NCI-H2107 (cell line): ENCODE measurements around the gene CCDC33.

Experiments used
- DNase-seq: peaks from one replicate; lab custom pipeline; 2025; lab: John Stamatoyannopoulos, UW

CCDC33 gene

DNA sequence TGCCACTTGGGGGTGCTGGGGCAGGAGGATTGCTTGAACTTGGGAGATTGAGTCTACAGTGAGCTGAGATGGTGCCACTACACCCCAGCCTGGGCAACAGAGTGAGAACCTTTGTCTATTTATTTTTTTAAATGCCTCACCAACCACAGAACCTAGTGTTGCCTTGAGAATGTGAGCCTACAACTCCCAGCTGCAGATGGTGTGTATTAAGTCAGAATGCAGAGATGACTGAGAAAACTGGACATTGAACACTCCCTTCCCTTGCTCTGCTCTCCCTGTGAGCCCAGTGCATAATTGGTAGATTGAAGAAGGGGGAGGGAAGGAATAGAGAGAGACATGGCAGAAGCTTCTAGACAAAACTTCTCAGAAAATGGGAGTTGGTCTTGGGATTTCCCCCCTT is 53.5 kb downstream of the CCDC33 start:
- DNase-seq = no peak

DNA sequence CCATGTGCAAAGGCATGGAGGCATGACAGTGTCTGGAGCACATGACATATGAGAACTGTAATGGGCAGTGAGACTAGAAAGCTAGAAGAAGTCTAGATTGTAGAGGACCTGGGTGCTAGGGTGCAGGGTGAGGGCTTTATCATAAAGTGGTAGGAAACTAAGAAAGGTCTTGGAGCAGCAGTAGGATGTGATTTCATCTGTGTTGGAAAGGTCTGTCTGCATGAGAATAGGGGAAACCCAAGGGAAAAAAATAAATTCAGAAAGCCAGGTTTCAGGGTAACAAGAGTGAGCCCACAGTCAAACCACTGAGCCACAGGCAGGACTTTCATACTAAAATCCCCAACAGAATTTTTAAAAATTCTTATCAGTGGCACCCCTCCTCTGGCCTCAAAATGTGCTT is 54.5 kb downstream of the CCDC33 start:
- no peak for DNase-seq

DNA sequence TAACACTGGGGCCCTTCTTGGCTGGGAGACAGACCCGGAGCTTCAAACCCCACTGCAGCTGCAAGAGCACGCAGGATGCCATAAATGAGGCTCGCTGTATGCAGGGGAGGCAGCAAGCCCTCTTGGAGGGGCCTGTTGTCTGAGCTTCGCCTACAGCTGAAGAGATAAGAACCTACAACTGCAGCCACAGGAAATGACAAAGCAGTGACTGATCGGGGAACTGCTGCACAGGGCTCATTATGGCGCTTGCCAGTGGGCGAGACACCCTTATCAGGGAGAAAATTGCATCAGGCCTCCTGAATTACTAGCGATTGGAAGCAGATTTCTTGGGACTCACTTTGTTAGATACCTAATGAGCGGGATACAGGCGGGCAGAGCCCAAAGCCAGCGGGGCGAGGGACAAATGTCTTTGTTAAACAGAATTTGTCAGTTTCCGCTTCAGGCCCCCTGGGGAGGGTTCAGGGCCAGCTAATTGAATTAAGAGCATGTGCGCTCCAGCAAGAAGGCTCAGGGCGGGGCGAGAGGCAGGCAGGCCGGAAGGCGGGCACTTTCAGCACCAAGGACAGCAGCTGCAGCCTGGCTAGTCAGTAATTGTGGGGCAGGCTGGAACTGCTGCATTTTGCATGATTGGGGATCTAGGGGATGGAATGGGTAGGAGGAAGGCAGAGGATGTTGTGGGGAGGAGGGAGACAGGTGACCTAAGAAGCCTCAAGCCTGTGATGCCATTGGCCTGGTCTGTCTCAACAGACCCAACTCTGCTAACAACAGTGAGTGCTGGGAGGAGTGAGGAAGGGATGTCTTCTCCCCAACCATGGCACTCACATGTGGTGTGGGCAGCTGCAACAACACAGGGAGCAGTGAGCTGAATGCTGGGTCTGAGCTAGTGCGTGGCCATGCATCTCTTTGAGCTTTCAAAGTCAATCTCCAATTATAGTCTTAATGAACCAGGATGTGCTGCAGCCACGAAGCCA is 55.3 kb downstream of the CCDC33 start:
- peak; percentile 74 for DNase-seq

DNA sequence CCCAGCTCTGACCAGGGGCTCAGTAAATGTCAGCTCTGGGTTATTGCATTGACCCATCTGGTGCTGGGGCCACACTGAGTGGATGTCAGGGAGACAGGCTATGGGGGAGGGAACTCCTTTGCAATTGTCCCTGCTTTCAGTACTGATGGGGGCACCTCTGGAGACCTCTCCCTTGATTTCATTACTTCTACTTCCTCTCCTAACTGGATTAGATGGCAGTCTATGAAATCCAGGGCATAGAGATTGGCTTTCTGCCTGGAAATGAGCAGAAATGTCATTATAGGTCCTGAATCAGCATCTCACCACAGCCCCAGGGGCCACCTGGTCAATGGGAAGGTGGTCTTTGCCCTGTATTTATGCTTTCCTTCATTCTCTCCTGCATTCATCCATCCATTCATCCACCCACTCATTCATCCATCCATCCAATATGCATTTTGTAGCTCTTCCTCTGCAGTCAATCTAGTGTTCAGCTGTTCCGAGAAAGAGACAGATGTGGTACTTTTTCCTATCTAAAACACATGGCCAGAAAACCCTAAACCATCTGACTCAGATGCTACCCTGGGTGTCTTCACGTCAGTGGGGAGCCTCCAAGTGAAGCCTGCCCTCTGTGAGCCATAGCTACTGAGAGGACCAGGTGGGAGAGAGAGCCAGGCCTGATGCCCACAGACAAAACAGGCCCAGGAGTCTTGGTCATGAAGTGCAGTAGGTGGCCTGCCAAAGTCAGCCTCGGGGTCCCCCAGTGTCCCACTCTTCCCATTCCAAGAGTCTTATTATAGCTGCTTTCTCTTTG is 57.1 kb downstream of the CCDC33 start:
- no peak for DNase-seq

DNA sequence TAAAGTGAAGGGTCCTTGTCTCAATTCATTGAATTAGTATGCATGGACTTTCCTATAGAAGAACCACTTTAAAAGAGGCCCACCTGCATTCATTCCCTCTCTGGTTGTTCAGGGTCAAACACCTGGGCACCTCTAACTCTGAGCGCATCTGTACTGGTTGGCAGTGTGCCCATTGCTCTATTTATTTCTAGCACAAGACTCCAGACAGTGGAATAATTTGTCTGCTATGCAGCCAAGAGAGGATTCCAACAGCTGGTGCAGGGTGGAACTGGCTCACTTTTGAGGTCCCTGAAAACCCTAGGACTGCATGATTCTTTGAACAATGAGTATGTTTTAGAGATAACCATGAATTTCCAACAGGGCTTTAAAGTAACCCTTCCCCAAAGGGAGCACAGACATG is 57.9 kb downstream of the CCDC33 start:
- no peak for DNase-seq

DNA sequence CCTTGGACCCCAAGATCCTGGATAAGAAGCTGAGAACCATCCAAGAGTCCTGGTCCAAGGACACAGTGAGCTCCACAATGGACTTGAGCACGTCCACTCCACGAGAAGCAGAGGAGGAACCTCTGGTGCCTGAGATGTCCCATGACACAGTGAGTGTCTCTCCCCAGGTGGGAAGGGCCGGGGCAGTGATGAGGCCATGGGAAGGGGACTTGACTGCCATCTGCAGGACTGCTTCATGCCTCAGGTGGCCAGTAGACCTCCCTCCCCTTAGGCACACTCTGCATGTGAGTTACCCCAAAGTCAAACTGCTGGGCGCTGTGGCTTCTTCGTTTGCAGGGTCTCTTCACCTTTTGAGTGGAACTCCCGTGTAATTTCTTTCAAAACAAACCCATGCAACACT is 59.7 kb downstream of the CCDC33 start:
- no peak for DNase-seq

DNA sequence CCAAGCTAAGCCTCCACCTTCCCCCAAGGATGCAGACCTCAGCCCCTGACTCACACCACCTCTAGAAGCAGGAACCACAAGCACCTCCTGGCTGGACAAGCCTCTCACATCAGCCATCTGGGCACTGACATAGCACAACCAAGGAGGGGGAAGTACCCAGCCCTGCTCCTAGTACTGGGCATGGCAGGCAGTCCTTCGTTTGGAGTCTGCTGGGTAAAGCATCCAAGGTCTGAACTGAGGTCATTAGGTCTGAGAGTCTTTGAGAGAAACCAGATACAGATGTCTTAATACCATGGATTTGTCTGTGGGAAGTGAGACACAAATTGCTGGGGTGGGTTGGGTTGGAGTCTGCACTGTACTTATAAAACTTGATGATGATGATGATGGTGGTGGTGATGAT is 61.8 kb downstream of the CCDC33 start:
- DNase-seq = no peak

DNA sequence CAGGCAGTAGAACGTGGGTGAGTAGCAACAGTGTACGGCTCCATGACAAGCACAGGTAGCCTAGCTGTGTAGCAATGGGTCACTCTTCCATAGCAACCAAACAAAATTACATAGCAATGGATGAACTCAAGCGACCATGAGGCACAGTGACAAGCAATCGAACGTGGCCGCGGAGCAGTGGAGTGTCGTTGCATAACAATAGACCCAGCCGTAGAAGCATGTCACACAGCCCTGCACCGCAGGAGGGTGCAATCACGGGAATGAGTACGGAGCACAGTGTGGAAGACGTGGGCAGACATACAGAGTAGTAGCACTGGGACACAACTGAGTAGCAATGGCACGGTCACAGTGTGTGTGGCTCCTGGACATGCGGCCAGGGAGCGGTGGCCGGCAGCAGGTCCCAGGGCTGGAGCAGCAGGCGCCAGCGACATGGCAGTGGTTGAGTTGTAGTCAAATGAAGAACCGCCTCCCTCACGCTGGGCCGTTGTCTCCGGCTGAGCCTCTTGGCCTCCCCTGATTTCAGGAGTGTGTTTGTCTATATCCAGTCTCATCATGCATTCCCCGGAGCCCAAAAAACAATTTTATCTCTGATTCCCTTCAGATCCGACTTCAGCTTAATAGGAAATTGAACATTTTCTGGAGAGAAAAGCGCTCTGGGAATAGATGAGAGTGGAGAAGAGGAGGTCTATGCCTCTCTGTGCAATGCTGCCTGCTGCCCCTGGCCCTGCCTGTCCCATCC is 64.1 kb downstream of the CCDC33 start:
- DNase-seq = no peak

DNA sequence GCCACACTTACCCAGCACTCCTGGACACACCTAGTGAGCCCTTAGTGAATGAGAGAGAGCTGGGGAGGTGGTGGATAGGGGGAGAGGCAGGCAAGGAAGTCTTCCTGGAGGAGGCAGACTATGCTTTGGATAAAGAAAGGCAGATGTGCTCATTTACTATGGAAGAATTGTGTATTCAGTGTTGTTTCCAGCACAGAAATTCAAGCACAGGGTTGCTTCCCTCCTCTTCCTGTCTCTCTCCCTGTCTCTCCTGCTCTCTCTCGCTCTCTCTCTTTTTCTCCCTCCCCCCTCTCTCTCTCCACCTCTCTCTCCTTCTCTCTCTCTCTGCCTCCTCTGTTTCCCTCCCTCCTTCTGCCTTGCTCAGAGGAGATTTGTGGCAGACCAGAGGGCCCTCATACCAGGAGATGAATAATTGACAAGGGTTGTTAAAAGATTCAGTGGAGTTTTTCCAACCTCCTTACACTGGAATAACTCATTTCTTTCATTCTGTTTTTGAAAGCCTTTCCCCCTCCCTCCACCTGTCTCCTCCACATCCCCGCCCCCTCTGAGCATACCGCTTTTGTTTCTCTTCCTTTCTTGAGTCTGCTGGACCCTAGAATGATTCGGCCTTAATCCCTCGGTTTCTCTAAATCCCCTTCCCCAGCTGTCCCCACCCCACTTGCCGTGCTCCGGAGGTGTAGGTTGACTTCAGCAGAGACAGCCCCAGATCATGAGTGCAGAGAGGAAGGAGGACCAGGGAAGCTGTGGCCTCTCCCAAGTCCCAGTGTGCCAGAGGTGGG is 65.6 kb downstream of the CCDC33 start:
- no peak for DNase-seq

DNA sequence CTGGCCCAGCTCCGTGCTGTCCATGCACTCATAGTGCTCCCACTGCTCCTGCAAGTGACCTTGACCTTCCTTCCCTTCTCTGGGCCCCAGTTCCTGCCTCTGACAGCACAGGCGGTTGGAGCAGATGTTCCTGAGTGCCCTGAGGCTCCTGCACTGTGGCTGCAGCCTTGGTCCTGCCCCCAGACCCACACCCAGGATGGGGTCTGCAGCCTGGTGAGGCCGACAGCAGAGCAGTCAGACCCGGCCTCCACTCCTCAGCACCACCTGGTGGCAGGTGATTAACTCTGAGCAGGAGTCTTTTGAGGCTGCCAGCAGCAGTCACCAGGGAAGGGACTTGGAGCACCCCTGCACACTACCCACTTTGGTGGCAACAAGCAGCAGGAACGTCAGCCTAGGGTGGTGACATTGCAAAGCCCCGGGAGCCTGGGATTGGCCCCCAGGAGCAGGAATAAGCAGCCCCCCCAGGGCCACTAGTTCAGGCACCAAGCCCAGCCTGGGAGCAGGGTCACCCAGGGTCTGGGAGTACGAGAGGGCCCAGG is 66.8 kb downstream of the CCDC33 start:
- no peak for DNase-seq

DNA sequence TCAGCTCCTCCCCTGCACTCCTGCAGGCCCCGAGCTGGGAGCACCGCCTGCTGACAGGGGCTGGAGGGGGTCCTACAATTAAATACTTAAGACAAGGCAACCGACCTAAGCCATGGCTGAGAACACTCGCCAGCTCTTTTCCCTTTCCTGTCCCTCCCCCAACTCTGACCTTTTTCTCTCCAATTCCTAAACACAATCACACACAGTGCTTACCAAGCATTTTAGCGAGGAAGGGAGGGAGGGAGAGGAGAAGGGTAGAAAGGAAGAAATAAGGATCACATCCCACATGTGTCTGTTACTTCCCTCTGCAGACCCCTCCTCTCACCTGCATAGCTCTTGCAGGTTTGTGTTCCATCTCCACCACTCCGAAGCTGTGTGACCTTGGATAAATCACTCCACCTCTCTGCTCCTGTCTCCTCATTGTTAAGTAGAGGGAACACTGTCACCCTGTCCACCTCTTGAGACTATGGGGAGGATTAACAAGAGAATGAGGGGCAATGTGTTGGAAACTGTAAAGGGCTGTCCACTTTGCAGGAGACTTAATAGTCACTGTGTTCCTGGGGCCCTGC is 67.7 kb downstream of the CCDC33 start:
- no peak for DNase-seq

DNA sequence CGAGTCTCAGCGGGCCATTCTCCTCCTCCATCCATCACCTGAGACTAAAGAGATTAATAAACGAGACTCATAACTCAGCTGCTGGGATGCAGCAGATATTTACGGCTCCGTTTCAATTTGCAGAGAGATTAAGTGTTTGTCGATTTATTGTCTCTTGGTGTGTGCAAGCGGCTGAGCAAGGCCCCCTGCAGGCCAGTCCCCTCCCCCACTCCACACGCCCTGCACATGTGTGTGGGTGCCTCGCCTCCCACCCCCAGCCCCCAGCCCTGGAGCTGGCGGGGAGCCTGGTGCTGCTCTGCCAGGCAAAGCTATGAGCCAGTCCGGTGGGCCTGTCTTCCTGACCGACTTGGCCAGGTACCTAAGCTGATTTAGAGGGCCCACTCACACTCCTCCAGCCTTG is 68.3 kb downstream of the CCDC33 start:
- no peak for DNase-seq

DNA sequence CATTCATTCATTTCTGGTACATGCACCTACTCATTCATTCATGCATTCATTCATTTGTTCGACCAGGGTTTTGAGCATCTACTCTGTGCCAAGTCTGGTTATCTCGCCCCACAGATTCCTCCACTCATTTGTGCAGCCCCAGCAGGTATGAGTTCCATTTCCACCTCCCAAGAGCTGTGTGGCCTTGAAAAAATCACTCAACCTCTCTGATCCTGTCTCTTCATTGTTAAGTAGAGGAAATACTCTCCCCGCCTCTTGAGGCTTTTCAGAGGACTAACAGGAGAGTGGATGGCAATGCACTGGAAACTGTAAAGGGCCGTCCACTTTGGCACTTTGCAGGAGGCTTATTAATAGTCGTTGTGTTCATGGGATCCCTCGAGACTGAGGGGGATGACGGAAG is 69.6 kb downstream of the CCDC33 start:
- no peak for DNase-seq

DNA sequence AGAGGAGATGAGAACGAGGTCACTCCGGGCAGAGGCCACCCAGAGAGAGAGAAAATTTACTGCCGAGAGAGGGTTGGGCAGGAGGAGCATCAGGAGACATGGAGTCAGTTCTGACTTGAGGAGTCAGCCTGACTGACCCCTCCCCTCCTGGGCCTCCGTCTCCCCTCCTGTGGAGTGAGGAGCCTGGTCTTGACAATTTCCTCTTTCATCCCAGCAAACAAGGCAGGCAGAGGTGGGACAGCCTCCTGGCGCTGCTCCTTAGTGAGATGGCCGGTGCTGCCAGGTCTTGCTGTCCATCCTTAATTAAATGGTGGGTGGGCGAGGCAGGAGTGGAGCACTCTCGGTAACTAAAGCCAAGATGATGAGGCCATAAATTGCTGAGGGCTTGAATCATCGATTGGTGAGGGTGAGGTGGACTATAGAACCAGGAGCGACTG is 70.7 kb downstream of the CCDC33 start:
- no peak for DNase-seq

DNA sequence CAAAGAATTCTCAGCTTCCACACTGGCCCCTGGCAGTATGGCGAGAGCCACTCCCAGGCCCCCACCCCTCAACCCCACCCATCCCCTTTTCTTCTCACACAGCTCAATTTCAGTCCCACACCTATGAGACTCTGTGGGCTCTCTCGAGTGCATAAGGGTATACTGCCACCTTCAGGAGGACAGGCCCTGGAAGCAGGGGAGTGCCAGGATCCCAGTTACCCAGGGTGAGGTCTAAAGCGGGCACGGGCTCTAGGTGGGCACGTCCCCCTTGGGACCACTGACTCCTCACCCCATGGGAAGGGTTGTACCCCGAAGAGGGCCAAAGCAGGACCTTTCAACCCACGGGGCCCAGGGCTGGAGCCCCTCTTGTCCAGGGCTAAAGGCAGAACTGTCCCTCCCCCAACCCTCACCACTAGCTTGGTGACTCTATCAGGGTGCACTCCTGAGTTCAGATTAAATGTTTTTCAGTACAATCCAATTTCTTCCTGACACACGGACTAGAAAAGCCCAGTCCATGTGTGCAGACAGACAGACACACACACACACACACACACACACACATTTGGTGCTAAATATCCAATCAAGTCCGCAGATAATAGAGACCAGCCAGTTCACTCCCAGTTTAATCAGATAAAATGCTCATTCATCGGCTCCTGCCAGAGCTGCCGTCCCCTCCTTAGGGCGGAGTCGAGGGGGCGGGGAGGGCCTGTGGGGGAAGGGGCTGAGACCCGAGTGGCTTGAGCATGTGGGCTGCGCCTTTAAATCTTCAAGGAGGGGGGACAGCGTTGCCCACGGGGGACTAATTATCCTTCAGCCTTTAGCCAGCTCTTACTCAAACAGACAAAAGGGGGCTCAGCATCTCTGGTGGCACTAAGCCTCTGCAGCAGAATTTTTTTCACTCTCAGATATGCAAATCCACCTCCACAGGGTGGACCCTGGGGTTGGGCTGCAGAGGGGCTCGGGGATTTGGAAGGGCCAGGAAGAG is 72.0 kb downstream of the CCDC33 start:
- peak; percentile 18 for DNase-seq

DNA sequence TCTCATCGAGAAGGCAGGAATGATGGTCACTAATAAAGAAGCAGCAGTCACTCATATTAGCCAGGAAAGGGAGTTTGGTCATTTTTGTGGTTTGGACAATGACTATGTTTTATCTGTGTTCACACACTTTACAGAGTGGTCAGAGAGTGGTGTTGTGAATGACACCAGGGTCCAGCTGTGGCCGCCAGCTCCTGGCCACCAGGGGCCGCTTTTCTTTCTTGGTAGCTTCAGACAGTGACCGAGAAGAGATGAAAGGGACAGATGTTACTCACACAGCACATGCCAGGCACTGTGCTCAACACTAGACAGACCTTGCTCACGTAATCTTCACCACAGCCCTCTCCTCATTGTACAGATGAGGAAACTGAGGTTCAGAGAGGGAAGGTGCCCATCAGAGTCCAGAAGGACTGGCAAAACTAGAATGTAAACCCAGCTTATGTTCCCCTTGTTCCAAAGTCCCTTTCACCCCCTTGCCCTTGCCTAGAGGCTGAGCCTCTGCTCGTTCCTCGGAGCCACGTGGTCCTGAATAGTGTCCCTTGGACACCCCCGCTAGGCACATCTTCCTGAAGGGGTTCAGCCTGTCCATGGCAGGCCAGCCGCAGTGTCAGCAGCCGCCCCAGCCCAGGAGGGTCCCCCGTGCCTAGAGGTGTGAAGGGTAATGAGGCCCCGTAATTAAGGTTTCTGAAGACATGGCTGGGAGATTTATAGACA is 75.8 kb downstream of the CCDC33 start:
- no peak for DNase-seq

DNA sequence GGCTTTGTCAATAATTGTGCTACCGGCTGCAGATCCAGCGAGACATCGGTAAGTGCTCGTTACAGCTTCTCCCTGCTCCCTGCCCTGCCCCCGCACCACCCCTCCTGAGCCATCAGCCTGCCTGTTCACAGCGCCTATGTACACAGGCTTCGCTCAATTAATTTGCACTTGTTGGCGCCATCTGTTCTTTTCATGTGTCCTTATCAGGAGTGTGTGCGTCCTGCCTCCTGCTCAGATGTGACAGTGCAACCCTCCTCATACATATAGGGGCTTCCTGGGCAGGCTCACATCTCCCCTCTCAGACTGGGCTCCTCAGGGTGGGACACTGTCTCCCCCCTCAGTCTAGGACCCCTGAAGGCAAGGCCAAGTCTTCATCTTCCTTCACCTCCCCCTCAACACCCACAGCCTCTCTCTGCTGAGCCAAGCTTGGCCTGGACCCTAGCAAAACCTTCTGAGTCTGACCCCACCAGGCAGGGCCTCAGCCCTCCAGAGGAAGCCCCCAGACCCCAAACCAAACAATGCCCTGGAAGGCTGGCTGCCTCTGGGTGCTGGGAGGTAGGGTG is 76.4 kb downstream of the CCDC33 start:
- peak; percentile 55 for DNase-seq

DNA sequence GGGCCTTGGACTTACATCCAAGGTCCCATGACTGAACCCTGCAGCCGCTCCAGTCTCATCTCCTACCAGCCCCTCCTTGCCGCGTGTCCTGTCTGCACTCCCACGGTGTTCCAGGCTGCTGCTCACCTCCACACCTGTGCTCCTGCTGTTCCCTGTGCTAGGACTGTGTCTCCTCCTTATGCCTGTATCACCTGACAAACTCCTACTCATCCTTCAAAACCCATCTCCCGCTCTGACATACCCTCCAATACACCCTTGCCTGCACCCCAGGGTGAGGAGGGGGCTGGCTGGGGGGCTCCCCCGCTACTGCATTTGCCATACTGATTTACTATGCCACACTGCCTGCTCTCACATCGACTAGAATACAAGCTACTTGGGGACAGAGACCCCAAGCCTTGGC is 77.8 kb downstream of the CCDC33 start:
- no peak for DNase-seq
